ENCODE data around the gene PDK4.

Gene PDK4

DNA sequence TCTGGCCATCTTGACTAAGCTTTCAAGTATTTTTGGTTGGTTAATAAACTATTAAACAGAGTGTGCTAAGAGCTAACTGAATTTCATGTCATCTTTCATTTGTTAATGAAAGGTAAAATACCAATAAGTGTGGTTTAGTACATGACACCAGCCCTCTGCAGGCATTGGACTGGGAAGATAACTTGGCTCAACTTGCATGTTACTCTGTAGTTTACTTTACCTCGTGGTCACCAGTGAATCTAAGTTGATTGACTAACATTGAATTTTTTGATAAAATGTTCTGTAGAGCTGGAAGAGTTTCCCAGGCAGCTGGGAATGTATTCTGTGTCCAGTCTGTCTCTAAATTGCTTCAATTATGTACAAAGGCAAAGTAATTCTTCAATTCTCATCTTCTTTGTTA, 60.7 kb downstream of the PDK4 start:
- in situ Hi-C loops (cut with MboI; ENCODE audit: low sequenced_read_pairs), result no loop called here

DNA sequence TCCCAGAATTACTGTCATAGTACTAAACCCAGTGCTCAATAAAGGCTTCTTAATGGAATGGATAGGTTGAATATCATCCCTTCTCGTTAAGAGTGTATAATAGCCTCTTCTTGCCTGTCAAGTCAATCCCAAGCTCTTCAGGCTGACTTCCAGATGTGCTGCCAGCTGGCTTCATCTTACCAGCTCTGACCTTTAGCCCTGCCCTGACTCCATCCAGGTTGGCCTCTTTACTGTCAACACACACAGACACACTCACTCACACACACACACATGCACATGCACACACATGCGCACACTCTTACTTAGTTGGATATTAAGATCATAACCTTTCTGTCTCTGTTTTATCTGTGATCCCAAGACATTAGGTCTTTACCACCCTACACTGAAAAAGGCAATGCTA, 61.5 kb downstream of the PDK4 start:
- in situ Hi-C loops (cut with MboI; ENCODE audit: low sequenced_read_pairs), result no loop called here
